Liver (tissue), 10 donors: ENCODE results near the gene NKRF. TPM values are rescaled to one million over a fixed set of nuclear protein-coding genes. Genes with fewer than 3 reads are reported as not detected.

ENCODE experiments used
- DNase-seq: peaks from one replicate; pipeline ENCODE4 v3.0.0-alpha.2; 2017; ENCODE audit warnings: low spot score
- H3K27ac ChIP-seq, 2 donors: one replicate each; pipeline ENCODE4 v1.7.0; 2013; ENCODE audit warnings: inconsistent platforms in 2 of 2, low read length in 2 of 2, control low read depth in 1 of 2, low read depth in 1 of 2, mild to moderate bottlenecking in 1 of 2
- H3K27me3 ChIP-seq, 4 donors: one replicate each; pipeline versions ENCODE4 v1.6.1 to v1.7.0; 2013; ENCODE audit warnings: low read length in 3 of 4, inconsistent platforms in 1 of 4, mild to moderate bottlenecking in 1 of 4, moderate library complexity in 1 of 4; ENCODE audit not compliant: control insufficient read depth in 4 of 4, insufficient read depth in 4 of 4
- H3K36me3 ChIP-seq, 4 donors: one replicate each; pipeline versions ENCODE4 v1.6.1 to v1.7.0; 2013; ENCODE audit warnings: low read length in 3 of 4, mild to moderate bottlenecking in 3 of 4, low read depth in 1 of 4, moderate library complexity in 1 of 4; ENCODE audit not compliant: control insufficient read depth in 4 of 4, insufficient read depth in 3 of 4
- H3K4me1 ChIP-seq, 4 donors: one replicate each; pipeline versions ENCODE4 v1.6.1 to v1.7.0; 2013; ENCODE audit warnings: low read length in 3 of 4, mild to moderate bottlenecking in 3 of 4, moderate library complexity in 1 of 4; ENCODE audit not compliant: control insufficient read depth in 4 of 4, insufficient read depth in 4 of 4
- H3K4me3 ChIP-seq, 3 donors: one replicate each; pipeline versions ENCODE4 v1.6.1 to v1.7.0; 2013; ENCODE audit warnings: low read length in 3 of 3, control low read depth in 1 of 3, low read depth in 1 of 3, mild to moderate bottlenecking in 1 of 3
- H3K9ac ChIP-seq, 2 donors: one replicate each; pipeline ENCODE4 v1.7.0; 2013; ENCODE audit warnings: low read length in 2 of 2, mild to moderate bottlenecking in 2 of 2, moderate library complexity in 2 of 2, control low read depth in 1 of 2, low read depth in 1 of 2
- H3K9me3 ChIP-seq, 4 donors: one replicate each; pipeline versions ENCODE4 v1.6.1 to v1.7.0; 2013; ENCODE audit warnings: low read length in 3 of 4; ENCODE audit not compliant: control insufficient read depth in 4 of 4
- EGR1 ChIP-seq, 2 donors: IDR thresholded peaks; 2 replicates each; pipeline ENCODE4 v1.6.1; 2016 to 2018; ENCODE audit warnings: antibody characterized with exemption in 2 of 2, low read depth in 2 of 2
- GABPA ChIP-seq, 2 donors: IDR thresholded peaks in 1 of 2; conservative IDR thresholded peaks in 1 of 2; 2 replicates each; pipeline ENCODE4 v1.6.1; 2016; ENCODE audit warnings: antibody characterized with exemption in 2 of 2, mild to moderate bottlenecking in 1 of 2, moderate library complexity in 1 of 2
- JUND ChIP-seq, 2 donors: IDR thresholded peaks; 2 replicates each; pipeline ENCODE4 v1.6.1; 2016; ENCODE audit warnings: antibody characterized with exemption in 2 of 2
- WGBS: extraction: QIAGEN DNeasy Blood & Tissue Kit; methylation state at CpG from one replicate; pipeline ENCODE4 v1.1.7; 2013; 5-methylcytosine and 5-hydroxymethylcytosine counted together
- polyA plus RNA-seq, 2 donors: library from polyadenylated mRNA; stranded (reverse) in 1 of 2; unstranded in 1 of 2; fragments of 200-250 nt in 1 of 2; fragments of >200 nt in 1 of 2; fragmentation: Nextera tagmentation in 1 of 2; extraction: Ambion mirVana in 1 of 2; gene quantifications; one replicate each; pipeline versions ENCODE4 v1.2.1 to v1.2.3, GENCODE V29; 2013 to 2015
- small RNA-seq: library from RNA; depleted of rRNA; stranded (forward); fragments of <200 nt; gene quantifications from one replicate; pipeline ENCODE3, GENCODE V24; 2014
- total RNA-seq, 2 donors: library from RNA; depleted of rRNA; stranded (reverse); fragments of >200 nt; gene quantifications; one replicate each; pipeline ENCODE4 v1.2.3, GENCODE V29; 2014
- TF ChIP-seq, protein P1 (sequence below): IDR thresholded peaks from 2 replicates; pipeline ENCODE4 v1.6.1; 2016; ENCODE audit warnings: antibody characterized with exemption
- TF ChIP-seq, protein P2 (sequence below): IDR thresholded peaks from 2 replicates; pipeline ENCODE4 v1.6.1; 2016; ENCODE audit warnings: antibody characterized with exemption
- TF ChIP-seq, protein P3 (sequence below): fragments of 150-350 bp; IDR thresholded peaks from 2 replicates; pipeline ENCODE4 v1.5.1; 2017; ENCODE audit warnings: improper control_type of control experiment, low read depth, low read length; ENCODE audit not compliant: missing input control
- donor health status: healthy.
- donor health status: healthy.
- donor health status: healthy.
- donor health status: healthy.
- donor health status: healthy.

NKRF gene
- total and polyA plus RNA-seq, 4 donors, result 1.3 to 3.4 (median 3.0) TPM

DNA sequence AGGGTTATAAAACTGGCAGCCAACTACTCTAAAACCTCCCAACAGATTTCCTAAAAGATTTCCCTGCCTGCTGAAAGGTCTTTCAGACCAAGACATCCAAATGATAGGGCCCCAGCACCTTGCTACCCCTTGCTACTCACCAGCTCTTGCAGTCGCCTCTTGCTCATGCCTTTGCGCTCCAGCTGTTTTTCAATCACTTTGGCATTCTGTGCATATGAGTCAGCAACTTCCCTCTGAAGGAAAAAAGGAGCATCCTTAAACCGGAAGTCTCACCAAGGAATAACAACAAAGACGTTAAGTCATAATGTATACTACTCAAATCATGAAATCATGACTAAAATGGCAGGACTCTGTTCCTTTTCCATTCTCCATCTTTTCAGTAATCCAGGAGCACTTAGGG, 65.0 kb downstream of the NKRF start (continued):
- no peak for TF ChIP-seq GABPA (IDR thresholded peaks at IDR 0.05 in 1 of 2, conservative IDR thresholded peaks at IDR 0.05 in 1 of 2)

DNA sequence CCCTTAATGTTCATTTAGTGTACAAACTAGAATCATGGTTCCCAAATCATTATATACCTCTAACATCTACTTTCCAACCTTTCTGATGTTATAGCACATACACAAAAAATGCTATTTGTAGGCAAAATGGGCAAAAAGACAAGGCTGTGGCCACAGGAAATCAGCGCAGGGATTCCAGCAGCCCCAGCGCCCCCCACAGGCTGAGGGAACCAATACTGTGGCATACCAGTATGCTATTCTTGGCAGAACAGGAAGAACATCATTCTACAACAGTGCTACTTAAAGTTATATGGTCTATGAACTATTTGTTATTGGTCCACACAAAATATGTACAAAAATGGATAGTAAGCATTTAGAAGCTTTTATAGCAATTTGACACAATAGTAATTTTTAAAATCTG, 66.4 kb downstream of the NKRF start:
- no peak overlapping the region for H3K27ac ChIP-seq
- 55% methylated on average over 2 of the region's 2 CpGs for WGBS
- H3K4me1 ChIP-seq, result peaks cover 0 to 4% (median 0%) of the 10 kb centered on the region in 4 donors

More for the DNA sequence above, 66.4 kb downstream of the NKRF start:
- H3K27me3 ChIP-seq, result no peaks in the 10 kb centered on the region
- H3K9me3 ChIP-seq, result no peaks in the 10 kb centered on the region
- TF ChIP-seq EGR1 (IDR thresholded peaks at IDR 0.05; ENCODE audit: low read depth in 2 of 2) (no peak), GABPA (IDR thresholded peaks at IDR 0.05 in 1 of 2, conservative IDR thresholded peaks at IDR 0.05 in 1 of 2) (no peak), JUND (IDR thresholded peaks at IDR 0.05) (no peak)
- TF ChIP-seq, protein P1, sequence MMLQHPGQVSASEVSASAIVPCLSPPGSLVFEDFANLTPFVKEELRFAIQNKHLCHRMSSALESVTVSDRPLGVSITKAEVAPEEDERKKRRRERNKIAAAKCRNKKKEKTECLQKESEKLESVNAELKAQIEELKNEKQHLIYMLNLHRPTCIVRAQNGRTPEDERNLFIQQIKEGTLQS, result no peak
- TF ChIP-seq, protein P2, sequence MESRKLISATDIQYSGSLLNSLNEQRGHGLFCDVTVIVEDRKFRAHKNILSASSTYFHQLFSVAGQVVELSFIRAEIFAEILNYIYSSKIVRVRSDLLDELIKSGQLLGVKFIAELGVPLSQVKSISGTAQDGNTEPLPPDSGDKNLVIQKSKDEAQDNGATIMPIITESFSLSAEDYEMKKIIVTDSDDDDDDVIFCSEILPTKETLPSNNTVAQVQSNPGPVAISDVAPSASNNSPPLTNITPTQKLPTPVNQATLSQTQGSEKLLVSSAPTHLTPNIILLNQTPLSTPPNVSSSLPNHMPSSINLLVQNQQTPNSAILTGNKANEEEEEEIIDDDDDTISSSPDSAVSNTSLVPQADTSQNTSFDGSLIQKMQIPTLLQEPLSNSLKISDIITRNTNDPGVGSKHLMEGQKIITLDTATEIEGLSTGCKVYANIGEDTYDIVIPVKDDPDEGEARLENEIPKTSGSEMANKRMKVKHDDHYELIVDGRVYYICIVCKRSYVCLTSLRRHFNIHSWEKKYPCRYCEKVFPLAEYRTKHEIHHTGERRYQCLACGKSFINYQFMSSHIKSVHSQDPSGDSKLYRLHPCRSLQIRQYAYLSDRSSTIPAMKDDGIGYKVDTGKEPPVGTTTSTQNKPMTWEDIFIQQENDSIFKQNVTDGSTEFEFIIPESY, result no peak
- TF ChIP-seq, protein P3, sequence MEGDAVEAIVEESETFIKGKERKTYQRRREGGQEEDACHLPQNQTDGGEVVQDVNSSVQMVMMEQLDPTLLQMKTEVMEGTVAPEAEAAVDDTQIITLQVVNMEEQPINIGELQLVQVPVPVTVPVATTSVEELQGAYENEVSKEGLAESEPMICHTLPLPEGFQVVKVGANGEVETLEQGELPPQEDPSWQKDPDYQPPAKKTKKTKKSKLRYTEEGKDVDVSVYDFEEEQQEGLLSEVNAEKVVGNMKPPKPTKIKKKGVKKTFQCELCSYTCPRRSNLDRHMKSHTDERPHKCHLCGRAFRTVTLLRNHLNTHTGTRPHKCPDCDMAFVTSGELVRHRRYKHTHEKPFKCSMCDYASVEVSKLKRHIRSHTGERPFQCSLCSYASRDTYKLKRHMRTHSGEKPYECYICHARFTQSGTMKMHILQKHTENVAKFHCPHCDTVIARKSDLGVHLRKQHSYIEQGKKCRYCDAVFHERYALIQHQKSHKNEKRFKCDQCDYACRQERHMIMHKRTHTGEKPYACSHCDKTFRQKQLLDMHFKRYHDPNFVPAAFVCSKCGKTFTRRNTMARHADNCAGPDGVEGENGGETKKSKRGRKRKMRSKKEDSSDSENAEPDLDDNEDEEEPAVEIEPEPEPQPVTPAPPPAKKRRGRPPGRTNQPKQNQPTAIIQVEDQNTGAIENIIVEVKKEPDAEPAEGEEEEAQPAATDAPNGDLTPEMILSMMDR, result no peak
- H3K9ac ChIP-seq, result no peak overlapping the region
- DNase-seq, result no peak
- H3K4me3 ChIP-seq, result no peak overlapping the region
- peaks cover 0 to 2% (median 0%) of the 10 kb centered on the region in 4 donors for H3K36me3 ChIP-seq

Small RNA genes within 50 kb of the gene (small RNA-seq; reads per million reads assigned to genes)
- 1.6 reads per million, percentile 85 among the genes with 10 or more reads in this experiment for gene MIR766

Other genes starting within 250 kb of the NKRF start
- gene SLC25A43, start 207.1 kb downstream of the NKRF start, total RNA-seq, result 10 to 100 TPM in 1 of 2 donors, 1 to 10 TPM in 1; 6.5 to 10.9 TPM
- 1 to 10 TPM; 4.5 to 4.7 TPM for gene SLC25A43, start 207.1 kb downstream of the NKRF start, polyA plus RNA-seq
- gene SLC25A5, start 138.0 kb downstream of the NKRF start, total RNA-seq, result 100 to 1,000 TPM; 191 to 206 TPM
- 100 to 1,000 TPM; 209 to 304 TPM for gene SLC25A5, start 138.0 kb downstream of the NKRF start, polyA plus RNA-seq
- 10 to 100 TPM; 13.6 to 14.2 TPM for gene STEEP1, start 41.0 kb downstream of the NKRF start, total RNA-seq
- gene STEEP1, start 41.0 kb downstream of the NKRF start, polyA plus RNA-seq, result 1 to 10 TPM; 4.3 to 6.8 TPM
- gene UBE2A, start 31.9 kb downstream of the NKRF start, total RNA-seq, result 10 to 100 TPM; 12.0 to 15.9 TPM
- gene UBE2A, start 31.9 kb downstream of the NKRF start, polyA plus RNA-seq, result 10 to 100 TPM; 18.8 to 21.6 TPM
- 10 to 100 TPM in 1 of 2 donors, 1 to 10 TPM in 1; 9.9 to 11.5 TPM for gene SEPTIN6, start 86.7 kb upstream of the NKRF start, total RNA-seq
- 10 to 100 TPM in 1 of 2 donors, 1 to 10 TPM in 1; 9.4 to 11.4 TPM for gene SEPTIN6, start 86.7 kb upstream of the NKRF start, polyA plus RNA-seq
- 1 to 10 TPM in 1 of 2 donors, under 1 TPM in 1; 0.42 to 2.5 TPM for gene SOWAHD, start 152.2 kb upstream of the NKRF start, total RNA-seq
- gene SOWAHD, start 152.2 kb upstream of the NKRF start, polyA plus RNA-seq, result under 1 TPM; 0.10 to 0.48 TPM
- gene RPL39, start 185.2 kb upstream of the NKRF start, total RNA-seq, result 100 to 1,000 TPM; 623 TPM
- 1,000 to 10,000 TPM in 1 of 2 donors, 100 to 1,000 TPM in 1; 657 to 2,860 TPM for gene RPL39, start 185.2 kb upstream of the NKRF start, polyA plus RNA-seq
- gene UPF3B, start 246.5 kb upstream of the NKRF start, total RNA-seq, result 1 to 10 TPM; 3.3 TPM
- 1 to 10 TPM; 4.5 to 4.6 TPM for gene UPF3B, start 246.5 kb upstream of the NKRF start, polyA plus RNA-seq